Measurements from ENCODE around the gene MYOZ1.

Gene MYOZ1

DNA sequence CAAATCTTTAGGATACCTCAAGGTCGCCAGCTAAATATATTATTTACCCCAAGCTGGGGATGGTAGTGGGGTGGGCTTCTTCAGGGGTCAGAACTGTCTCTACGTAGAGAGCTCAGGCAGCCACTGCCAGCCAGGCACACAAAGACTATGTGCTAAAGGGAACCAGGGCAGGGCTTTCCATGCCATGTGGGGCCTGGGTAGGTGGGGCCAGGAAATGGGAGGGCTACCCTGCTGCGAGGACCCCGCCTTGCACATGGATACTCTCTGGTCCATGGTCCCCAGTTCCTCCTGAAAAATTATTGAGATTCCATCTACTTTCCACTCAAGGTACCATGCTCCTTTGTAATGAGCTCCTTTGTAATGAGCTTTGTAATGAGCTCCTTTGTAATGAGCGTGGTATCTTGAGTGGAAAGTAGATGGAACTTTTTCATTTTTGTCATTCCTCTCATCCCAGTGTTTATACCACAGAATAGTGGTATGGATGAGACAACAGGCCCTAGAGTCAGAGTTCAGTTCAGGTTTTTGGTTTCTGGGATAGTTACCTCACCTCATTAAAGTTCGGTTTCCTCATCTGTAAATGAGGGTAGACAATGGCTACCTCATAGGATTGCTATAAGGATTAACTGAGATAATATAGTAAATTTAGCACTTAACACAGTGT, 8.7 kb upstream of the MYOZ1 start:
- H4K20me1 ChIP-seq (ENCODE audit: low read depth, low read length): no peaks in the 10 kb centered on the region
- H3K4me3 ChIP-seq (ENCODE audit: insufficient read depth, low read length, poor library complexity, severe bottlenecking): no peak overlapping the region
- no peak for TF ChIP-seq EZH2phosphoT487 (conservative IDR thresholded peaks at IDR 0.05; ENCODE audit: low read length)
- TF ChIP-seq, protein P1, sequence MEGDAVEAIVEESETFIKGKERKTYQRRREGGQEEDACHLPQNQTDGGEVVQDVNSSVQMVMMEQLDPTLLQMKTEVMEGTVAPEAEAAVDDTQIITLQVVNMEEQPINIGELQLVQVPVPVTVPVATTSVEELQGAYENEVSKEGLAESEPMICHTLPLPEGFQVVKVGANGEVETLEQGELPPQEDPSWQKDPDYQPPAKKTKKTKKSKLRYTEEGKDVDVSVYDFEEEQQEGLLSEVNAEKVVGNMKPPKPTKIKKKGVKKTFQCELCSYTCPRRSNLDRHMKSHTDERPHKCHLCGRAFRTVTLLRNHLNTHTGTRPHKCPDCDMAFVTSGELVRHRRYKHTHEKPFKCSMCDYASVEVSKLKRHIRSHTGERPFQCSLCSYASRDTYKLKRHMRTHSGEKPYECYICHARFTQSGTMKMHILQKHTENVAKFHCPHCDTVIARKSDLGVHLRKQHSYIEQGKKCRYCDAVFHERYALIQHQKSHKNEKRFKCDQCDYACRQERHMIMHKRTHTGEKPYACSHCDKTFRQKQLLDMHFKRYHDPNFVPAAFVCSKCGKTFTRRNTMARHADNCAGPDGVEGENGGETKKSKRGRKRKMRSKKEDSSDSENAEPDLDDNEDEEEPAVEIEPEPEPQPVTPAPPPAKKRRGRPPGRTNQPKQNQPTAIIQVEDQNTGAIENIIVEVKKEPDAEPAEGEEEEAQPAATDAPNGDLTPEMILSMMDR (IDR thresholded peaks at IDR 0.05; ENCODE audit: insufficient read depth, low read length, poor library complexity, severe bottlenecking): no peak
- H3K9me2 ChIP-seq (replicated peaks; ENCODE audit: insufficient read depth, low read length): no peaks in the 10 kb centered on the region
- H3K27me3 ChIP-seq (ENCODE audit: low read length): no peaks in the 10 kb centered on the region
- H3K4me2 ChIP-seq (ENCODE audit: low read depth, low read length, poor library complexity, severe bottlenecking): no peak overlapping the region
- no peaks in the 10 kb centered on the region for H3K9me3 ChIP-seq (ENCODE audit: insufficient read depth, low read length)
- no peak overlapping the region for H3K9ac ChIP-seq (ENCODE audit: low read length)
- no peak overlapping the region for H3K27ac ChIP-seq (ENCODE audit: low read depth, low read length)
- no peaks in the 10 kb centered on the region for H3K79me2 ChIP-seq (ENCODE audit: insufficient read depth, low read length)
- no peaks in the 10 kb centered on the region for H3K36me3 ChIP-seq (ENCODE audit: low read length)
- H2AFZ ChIP-seq (ENCODE audit: low read depth, low read length, severe bottlenecking): no peak overlapping the region
- no peaks in the 10 kb centered on the region for H3F3A ChIP-seq (ENCODE audit: insufficient read depth)

DNA sequence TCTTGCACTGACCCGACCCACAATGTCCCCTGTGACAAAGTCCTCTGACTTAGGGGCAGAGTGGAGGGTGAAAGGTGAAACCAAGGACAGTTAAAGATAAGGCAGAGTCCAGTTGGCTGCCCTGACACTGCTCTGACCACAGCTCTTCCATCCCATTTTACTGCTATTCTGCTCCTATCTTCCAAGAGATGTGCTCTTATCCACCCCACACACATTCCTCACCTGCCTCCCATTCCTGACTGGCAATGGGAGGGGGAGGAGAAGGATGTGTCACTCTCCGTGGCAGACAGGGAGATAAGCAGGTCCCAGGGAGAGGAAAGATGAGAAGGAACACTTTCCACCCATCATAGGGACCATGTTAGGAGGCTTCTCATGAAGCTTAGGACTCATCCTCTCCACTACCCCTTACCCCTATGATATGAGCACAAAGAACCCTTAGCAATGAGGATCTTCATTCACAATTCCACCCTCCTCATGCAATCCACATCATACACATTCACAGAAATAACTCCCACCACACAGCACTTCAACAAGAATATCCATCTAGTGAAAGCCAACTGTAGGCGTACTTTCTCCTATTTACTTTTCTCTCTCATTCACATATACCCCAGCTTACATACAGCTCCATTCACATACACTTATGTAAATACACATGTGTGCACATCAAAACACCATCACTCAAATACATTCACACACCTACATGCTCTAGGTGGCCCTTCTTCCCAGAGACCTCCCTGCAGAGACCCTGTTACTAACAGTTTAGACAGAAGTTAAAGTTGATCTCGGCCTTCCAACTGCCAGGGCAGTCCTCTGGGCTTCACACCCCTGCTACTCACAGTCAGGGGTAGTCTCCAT, 7.9 kb upstream of the MYOZ1 start:
- H3K4me3 ChIP-seq (ENCODE audit: insufficient read depth, low read length, poor library complexity, severe bottlenecking): no peak overlapping the region
- no peaks in the 10 kb centered on the region for H4K20me1 ChIP-seq (ENCODE audit: low read depth, low read length)
- no peak overlapping the region for H3K9ac ChIP-seq (ENCODE audit: low read length)
- H3K9me3 ChIP-seq (ENCODE audit: insufficient read depth, low read length): no peaks in the 10 kb centered on the region
- H3K9me2 ChIP-seq (replicated peaks; ENCODE audit: insufficient read depth, low read length): no peaks in the 10 kb centered on the region
- no peak overlapping the region for H2AFZ ChIP-seq (ENCODE audit: low read depth, low read length, severe bottlenecking)
- H3K36me3 ChIP-seq (ENCODE audit: low read length): no peaks in the 10 kb centered on the region
- TF ChIP-seq, protein P1 (IDR thresholded peaks at IDR 0.05; ENCODE audit: insufficient read depth, low read length, poor library complexity, severe bottlenecking): no peak
- TF ChIP-seq EZH2phosphoT487 (conservative IDR thresholded peaks at IDR 0.05; ENCODE audit: low read length): no peak
- no peaks in the 10 kb centered on the region for H3K79me2 ChIP-seq (ENCODE audit: insufficient read depth, low read length)
- no peaks in the 10 kb centered on the region for H3K27me3 ChIP-seq (ENCODE audit: low read length)
- H3F3A ChIP-seq (ENCODE audit: insufficient read depth): no peaks in the 10 kb centered on the region
- H3K4me2 ChIP-seq (ENCODE audit: low read depth, low read length, poor library complexity, severe bottlenecking): no peak overlapping the region
- H3K27ac ChIP-seq (ENCODE audit: low read depth, low read length): no peak overlapping the region

DNA sequence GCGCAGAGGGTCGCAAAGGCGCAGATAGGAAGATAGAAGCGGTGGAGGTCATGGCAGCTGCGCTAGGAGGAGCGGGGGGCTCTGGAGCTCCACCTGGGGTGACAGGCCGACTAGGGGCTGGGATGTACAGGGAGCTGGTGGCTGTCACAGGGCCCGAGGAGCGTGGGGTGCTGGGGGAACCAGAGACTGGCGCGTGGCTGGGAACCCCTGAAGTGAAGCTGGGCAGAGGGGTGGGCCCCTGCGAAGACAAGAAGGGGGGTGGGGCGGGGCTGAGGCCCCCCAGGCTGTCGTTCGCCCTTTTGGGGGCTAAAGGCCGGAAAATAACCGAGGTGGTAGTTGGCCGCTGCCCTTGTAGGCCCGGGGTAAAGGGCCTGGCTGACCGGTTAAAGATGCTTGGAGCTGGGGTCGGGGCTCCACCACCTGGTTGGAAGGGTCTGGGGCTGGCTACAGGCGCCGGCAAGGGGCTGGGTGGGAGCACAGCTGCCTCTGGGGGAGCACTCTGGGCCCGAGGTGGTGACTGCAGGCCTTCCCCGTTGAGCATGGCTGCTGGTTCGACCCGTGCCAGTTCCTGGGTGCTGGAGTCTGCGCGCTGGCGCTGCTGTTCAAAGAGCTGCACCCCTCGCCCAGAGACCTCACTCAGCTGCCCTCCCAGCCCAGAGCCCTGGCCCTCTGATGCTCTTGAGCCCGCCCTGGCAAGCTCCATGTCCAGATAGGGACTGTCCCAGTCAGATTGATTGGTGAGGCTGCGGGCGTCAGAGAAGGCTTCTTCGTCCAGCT, 6.8 kb upstream of the MYOZ1 start:
- Histone ChIP-seq H3K4me2 (ENCODE audit: low read depth, low read length, poor library complexity, severe bottlenecking) (no peak overlapping the region), H3K27me3 (ENCODE audit: low read length) (no peaks in the 10 kb centered on the region), H2AFZ (ENCODE audit: low read depth, low read length, severe bottlenecking) (no peak overlapping the region), H3K9ac (ENCODE audit: low read length) (no peak overlapping the region), H3K36me3 (ENCODE audit: low read length) (no peaks in the 10 kb centered on the region), H3F3A (ENCODE audit: insufficient read depth) (no peaks in the 10 kb centered on the region), H3K4me3 (ENCODE audit: insufficient read depth, low read length, poor library complexity, severe bottlenecking) (no peak overlapping the region), H3K9me3 (ENCODE audit: insufficient read depth, low read length) (no peaks in the 10 kb centered on the region), H3K79me2 (ENCODE audit: insufficient read depth, low read length) (no peaks in the 10 kb centered on the region), H3K9me2 (replicated peaks; ENCODE audit: insufficient read depth, low read length) (no peaks in the 10 kb centered on the region), H4K20me1 (ENCODE audit: low read depth, low read length) (no peaks in the 10 kb centered on the region), H3K27ac (ENCODE audit: low read depth, low read length) (no peak overlapping the region)
- TF ChIP-seq EZH2phosphoT487 (conservative IDR thresholded peaks at IDR 0.05; ENCODE audit: low read length): no peak
- TF ChIP-seq, protein P1 (IDR thresholded peaks at IDR 0.05; ENCODE audit: insufficient read depth, low read length, poor library complexity, severe bottlenecking): no peak

Measured in SU-DHL-6 (cell line).